Measurements from ENCODE around the gene MRTFA.

Gene MRTFA

GRCh38 chr22:40425082-40425481 lies 211.4 kb downstream of the MRTFA start:
- no peak for DNase-seq (ENCODE audit: low read depth, low spot score)
- in situ Hi-C loops (cut with HindIII; ENCODE audit: low sequenced_read_pairs), result no loop called here
- no peak for TF ChIP-seq CTCF (IDR thresholded peaks at IDR 0.05; ENCODE audit: low read depth, low read length)
- H3K4me3 ChIP-seq (ENCODE audit: low read depth, low read length), result no peak overlapping the region

- no peak for TF ChIP-seq CTCF (IDR thresholded peaks at IDR 0.05; ENCODE audit: low read depth, low read length)
- no peak for DNase-seq (ENCODE audit: low read depth, low spot score)
- no peak overlapping the region for H3K4me3 ChIP-seq (ENCODE audit: low read depth, low read length)
- in situ Hi-C loops (cut with HindIII; ENCODE audit: low sequenced_read_pairs), result no loop called here
Measured at GRCh38 chr22:40423882-40424640, 212.5 kb downstream of the MRTFA start.

GRCh38 chr22:40423310-40423688 lies 213.2 kb downstream of the MRTFA start:
- no peak overlapping the region for H3K4me3 ChIP-seq (ENCODE audit: low read depth, low read length)
- no peak for DNase-seq (ENCODE audit: low read depth, low spot score)
- TF ChIP-seq CTCF (IDR thresholded peaks at IDR 0.05; ENCODE audit: low read depth, low read length), result no peak
- in situ Hi-C loops (cut with HindIII; ENCODE audit: low sequenced_read_pairs), result no loop called here

- no peak for DNase-seq (ENCODE audit: low read depth, low spot score)
- no peak for TF ChIP-seq CTCF (IDR thresholded peaks at IDR 0.05; ENCODE audit: low read depth, low read length)
- in situ Hi-C loops (cut with HindIII; ENCODE audit: low sequenced_read_pairs), result no loop called here
- no peak overlapping the region for H3K4me3 ChIP-seq (ENCODE audit: low read depth, low read length)
Measured at GRCh38 chr22:40422558-40423309, 213.8 kb downstream of the MRTFA start.

- no peak overlapping the region for H3K4me3 ChIP-seq (ENCODE audit: low read depth, low read length)
- in situ Hi-C loops (cut with HindIII; ENCODE audit: low sequenced_read_pairs), result no loop called here
- DNase-seq (ENCODE audit: low read depth, low spot score), result no peak
- no peak for TF ChIP-seq CTCF (IDR thresholded peaks at IDR 0.05; ENCODE audit: low read depth, low read length)
Measured at GRCh38 chr22:40421941-40422340, 214.6 kb downstream of the MRTFA start.

GRCh38 chr22:40421082-40421350 lies 215.5 kb downstream of the MRTFA start:
- no peak for DNase-seq (ENCODE audit: low read depth, low spot score)
- no peak overlapping the region for H3K4me3 ChIP-seq (ENCODE audit: low read depth, low read length)
- TF ChIP-seq CTCF (IDR thresholded peaks at IDR 0.05; ENCODE audit: low read depth, low read length), result no peak
- in situ Hi-C loops (cut with HindIII; ENCODE audit: low sequenced_read_pairs), result no loop called here

All from astrocyte of the spinal cord (primary cell).